ENCODE data around the gene ARHGEF26.
A peak's percentile ranks its signal among the peaks of the same experiment; 100 is the strongest.
"Not testable (repeated sequence)": the region's sequence is repeated elsewhere in the genome, so short reads cannot be mapped to it uniquely, and the experiment has no call there.

Gene ARHGEF26, protein sequence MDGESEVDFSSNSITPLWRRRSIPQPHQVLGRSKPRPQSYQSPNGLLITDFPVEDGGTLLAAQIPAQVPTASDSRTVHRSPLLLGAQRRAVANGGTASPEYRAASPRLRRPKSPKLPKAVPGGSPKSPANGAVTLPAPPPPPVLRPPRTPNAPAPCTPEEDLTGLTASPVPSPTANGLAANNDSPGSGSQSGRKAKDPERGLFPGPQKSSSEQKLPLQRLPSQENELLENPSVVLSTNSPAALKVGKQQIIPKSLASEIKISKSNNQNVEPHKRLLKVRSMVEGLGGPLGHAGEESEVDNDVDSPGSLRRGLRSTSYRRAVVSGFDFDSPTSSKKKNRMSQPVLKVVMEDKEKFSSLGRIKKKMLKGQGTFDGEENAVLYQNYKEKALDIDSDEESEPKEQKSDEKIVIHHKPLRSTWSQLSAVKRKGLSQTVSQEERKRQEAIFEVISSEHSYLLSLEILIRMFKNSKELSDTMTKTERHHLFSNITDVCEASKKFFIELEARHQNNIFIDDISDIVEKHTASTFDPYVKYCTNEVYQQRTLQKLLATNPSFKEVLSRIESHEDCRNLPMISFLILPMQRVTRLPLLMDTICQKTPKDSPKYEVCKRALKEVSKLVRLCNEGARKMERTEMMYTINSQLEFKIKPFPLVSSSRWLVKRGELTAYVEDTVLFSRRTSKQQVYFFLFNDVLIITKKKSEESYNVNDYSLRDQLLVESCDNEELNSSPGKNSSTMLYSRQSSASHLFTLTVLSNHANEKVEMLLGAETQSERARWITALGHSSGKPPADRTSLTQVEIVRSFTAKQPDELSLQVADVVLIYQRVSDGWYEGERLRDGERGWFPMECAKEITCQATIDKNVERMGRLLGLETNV

DNA sequence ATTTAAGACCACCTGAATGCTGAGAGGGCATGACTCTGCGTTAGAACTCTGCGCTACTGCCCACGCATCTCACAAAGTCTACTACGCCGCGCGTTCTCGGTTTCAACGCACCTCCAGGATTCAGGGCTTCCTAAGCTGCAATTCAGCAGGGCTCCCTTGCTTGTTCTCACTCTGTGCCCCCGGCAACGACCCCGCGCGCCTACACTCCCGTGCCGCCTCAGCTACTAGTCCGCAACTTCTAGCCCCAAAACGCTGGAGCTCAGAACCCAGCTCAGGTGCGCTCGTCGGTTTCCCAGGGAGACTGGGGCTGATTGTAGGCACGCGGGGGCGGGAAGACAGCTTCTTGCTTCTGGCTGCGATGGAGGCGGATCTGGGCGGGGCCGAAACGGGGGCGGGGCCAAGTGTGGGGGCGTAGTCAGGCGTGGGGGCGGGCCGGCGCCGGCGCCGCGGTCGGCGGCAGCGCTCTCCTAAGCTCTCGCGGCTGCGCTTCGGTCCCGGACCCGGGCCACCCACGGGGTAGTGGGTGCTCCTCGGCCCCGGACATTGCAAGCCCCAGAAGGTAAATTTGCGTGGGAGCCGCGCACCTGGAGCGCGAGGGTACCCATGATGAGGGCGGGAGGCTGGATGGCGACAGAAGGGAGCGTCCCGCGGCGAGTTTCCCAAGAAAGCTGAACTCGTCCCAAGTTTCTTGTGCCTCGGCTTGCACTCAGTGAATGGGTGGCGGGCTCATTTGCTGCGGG, at the start of gene ARHGEF26:
ARHGEF26 (plus strand) TSS at position 430 of the 740 bp plus-strand sequence. CDS start 603 bp downstream, outside the sequence.
- DNase-seq (ENCODE audit: low read depth in 2 of 2): peak; percentile 55 to 63

DNA sequence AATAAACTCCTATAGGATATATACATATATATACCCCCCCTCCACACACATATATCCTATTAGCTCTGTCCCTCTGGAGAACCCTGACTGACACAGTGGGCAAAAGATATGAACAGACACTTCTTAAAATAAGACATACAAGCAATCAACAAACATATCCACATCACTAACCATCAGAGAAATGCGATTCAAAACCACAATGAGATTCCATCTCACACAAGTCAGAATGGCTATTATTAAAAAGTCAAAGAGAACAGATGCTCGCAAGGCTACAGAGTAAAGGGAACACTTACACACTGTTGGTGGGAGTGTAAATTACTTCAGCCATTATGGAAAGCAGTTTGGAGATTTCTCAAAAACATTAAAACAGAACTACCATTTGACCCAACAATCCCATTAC, 46.2 kb upstream of the ARHGEF26 start:
- DNase-seq (ENCODE audit: low read depth in 2 of 2): no peak

DNA sequence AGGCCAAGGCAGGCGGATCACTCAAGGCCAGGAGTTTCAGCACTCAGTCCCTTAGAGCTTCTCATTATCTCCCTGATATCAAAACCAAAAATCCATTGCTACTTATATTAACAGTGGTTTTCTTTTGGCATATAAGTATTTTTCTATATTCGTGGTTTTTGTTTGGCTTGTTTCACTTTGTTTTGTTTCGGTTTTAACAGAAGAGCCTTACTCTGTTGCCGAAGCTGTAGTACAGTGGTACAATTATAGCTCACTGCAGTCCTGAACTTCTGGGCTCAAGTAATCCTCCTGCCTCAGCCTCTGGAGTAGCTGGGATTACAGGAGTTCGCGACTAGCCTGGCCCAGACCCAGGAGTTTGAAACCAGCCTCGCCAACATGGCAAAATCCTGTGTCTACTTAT, 42.5 kb upstream of the ARHGEF26 start:
- no peak for DNase-seq (ENCODE audit: low read depth in 2 of 2)

DNA sequence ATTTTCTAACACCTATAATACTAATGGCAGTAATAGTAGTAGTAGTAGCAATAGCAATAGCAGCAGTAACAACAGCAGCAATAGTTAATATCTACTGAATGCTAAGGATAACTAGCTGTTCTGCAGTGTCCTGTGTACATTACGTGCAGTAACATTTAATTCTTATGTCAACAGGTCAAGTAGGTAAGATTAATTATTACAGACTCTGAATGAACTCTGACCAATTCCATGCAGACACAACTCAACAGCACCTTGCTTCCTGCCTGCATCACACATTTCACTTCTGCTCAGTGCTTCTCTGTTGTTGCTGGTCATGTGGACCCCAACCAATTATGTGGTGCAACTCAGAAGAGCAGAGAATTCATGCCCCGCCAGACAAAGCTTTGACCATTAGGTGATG, 39.9 kb upstream of the ARHGEF26 start:
- no peak for DNase-seq (ENCODE audit: low read depth in 2 of 2)

DNA sequence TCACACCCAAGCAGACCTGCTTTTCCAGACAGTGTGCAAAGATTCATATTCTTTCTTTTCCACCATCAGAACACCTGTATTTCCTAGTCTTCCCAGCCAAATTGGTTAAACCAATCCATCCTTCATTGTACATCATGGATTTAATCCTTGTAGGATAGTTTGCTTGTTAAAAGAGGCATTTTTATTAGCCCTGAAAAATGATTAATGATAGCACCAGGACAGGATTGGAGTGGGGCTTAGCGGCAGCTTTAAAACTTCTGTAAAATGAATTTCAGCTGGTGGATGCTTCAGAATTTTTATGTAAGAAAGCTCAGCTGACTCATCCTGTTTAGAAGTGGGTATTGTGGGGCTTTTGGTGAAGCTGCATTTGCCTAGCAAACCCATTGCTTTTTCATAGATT, 36.1 kb upstream of the ARHGEF26 start:
- no peak for DNase-seq (ENCODE audit: low read depth in 2 of 2)

DNA sequence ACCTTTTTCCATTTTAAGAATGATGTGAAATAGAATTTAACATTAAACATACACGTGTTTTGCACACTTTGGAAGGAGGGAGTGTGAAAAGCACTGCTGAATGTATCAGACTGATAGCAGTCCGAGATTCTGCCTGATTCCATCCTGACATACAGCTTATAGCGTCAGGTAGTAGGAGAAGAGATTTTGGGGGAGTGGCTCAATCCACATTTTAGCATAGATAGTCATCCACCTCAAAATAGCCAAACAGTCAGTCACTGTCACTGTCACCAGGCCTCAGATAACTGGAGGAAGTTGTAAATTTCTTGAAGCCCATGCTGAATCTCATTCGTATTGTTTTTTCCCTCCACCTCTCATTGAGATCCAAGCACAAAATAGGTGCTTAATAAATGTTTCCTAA, 35.4 kb upstream of the ARHGEF26 start:
- no peak for DNase-seq (ENCODE audit: low read depth in 2 of 2)

DNA sequence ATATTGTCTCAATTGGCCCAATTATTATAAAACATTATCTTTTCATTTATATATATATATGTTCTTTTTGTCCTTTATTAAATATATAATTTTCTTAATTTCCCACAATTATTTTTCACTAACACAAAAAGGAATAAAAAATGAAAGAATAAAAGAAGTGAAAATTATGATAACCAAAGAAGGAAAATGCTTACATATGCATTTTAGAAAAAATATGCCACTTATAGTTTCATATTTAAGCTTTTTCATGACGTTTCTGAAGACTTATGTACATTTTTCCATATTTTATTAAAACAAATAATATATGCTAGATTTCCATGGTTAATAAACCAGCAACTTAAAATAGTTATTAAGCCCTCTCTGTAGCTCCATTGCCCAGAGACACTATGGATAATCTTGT, 34.9 kb upstream of the ARHGEF26 start:
- DNase-seq (ENCODE audit: low read depth in 2 of 2): no peak

DNA sequence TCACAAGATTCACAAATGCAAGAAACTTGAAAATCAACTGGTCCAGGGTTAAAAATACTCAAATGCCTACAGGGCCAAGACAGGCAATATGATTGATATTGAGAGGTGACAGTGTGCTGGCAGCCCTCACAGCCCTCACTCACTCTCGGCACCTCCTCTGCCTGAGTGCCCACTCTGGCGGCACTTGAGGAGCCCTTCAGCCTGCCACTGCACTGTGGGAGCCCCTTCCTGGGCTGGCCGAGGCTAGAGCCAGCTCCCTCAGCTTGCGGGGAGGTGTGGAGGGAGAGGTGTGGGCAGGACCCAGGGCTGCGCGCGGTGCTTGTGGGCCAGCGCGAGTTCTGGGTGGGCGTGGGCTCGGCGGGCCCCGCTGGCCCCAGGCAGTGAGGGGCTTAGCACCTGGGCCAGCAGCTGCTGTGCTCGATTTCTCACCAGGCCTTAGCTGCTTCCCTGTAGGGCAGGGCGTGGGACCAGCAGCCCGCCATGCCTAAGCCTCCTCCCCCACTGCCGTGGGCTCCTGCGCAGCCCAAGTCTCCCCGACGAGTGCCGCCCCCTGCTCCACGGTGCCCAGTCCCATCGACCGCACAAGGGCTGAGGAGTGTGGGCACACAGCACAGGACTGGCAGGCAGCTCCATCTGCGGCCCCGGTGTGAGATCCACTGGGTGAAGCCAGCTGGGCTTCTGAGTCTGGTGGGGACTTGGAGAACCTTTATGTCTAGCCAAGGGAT, 33.3 kb upstream of the ARHGEF26 start:
- DNase-seq (ENCODE audit: low read depth in 2 of 2): not testable (repeated sequence)

DNA sequence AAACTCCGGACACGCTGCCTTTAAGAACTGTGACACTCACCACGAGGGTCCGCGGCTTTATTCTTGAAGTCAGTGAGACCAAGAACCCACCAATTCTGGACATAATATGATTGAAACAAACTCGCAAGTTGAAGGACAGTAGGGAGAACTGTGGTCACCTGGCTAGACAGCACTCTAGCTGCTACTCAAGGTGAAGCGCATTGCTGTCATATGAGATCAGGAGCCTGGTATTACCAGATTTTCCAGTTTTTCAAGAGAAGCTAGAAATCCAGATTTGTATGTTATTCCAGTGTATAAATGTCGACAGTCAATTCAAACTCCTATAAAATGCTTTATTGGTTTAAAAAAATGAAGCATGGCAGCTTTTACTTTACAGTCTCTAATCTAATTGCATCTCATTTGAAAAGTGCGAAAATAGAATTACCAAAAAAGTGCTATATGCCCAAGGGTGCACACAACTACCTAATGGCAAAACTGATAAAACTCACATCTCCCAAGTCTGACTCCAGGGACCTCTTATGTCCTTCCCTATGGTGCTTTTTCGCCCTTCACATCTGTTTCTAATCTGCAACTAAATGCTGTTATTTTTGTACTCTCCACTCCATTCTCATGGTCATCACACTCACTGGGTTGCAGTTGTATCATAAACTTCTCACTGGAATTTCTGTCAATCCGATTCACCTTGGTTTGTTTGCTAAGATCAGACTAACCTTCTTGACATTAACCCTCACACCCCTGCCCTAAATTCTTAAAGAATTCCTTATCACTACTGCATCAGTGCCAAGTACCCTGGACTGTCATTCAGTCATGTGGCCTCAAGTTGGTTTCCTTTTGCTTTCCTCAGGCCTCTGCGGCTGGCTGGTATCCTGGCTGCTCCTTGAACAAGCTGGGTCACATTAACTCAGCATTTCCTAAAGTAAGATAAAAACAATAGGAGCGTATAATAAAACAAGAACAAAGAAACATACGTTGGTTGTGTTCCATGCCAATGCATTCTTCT, 31.5 kb upstream of the ARHGEF26 start:
- DNase-seq (ENCODE audit: low read depth in 2 of 2): no peak

DNA sequence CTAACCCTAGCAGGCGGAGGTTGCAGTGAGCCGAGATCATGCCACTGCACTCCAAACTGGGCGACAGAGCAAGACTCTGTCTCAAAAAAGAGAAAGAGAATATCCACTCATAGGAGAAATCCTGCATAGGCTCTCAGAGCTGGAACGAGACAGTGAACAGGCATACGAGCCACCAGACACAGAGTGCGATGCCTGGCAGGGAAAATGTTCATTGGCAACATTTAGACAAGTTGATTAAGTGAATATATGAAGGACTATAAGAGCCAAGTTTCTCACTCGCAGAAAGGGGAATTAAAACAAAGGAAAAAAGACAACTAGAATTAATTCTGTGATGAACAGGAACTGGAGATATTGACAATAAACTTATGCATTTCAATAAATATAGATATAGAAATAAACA, 27.1 kb upstream of the ARHGEF26 start:
- DNase-seq (ENCODE audit: low read depth in 2 of 2): no peak

DNA sequence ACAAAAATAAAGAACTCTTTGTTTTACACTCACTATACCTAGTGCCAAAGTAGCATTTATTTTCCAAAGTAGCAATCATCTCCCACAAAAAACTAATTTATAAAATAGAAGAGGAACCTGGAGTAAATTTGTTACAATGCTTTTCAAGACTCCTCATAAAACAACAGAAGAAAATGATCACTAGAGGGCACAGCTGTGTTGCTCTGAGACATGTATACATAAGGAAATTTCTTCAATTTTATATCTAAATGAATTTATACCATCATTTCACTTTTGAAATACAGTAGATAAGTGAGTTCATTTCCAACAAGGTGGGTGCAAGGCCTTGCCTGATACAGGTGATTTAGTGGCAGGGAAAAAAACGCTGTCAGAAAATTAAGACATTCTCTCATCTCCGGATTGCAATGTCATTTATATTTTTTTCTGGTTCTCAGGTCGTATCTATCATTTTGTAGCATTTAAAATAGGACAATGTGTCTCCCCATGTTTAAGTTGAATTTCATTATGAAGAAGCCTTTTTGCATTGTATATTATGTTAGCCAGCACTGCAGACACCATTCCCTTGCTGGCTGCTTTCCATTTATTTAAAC, 25.3 kb upstream of the ARHGEF26 start:
- no peak for DNase-seq (ENCODE audit: low read depth in 2 of 2)

DNA sequence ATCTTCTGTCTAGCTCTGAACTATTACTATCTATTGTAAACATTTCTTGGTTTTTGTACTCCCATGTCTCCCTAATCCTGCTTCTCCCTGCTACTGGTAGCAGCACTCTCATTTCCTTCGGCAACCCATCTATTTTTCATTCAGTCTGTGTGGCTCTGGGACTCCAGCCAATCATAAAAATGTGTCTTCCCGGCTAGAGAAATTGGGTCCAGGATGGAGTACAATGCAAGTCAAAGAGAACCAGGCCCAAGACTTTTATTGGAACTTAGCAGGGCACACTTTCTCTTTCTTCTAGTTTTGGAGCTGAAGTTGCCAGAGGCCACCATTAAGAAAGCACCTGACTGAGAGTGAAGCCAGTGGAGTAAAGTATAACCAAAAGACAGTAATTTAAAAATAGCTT, 22.8 kb upstream of the ARHGEF26 start:
- no peak for DNase-seq (ENCODE audit: low read depth in 2 of 2)

DNA sequence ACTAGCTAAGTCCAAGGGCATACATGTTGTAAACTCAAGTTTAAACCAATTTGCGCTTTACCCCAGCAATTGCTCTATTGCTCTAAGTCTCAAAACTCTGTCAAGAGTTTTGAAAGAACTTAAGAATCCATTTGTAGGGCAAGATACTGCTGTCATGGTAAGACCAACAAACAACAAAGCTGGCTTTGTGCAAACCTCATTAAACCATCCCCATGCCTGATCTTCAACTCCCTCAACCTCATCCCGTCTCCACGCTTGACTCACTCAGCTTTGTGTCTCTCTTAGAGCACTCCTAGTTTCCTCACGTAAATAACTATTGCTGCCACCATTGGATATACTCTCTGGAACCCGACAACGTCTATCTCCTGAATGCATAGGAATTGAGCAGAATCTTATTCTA, 20.6 kb upstream of the ARHGEF26 start:
- no peak for DNase-seq (ENCODE audit: low read depth in 2 of 2)

DNA sequence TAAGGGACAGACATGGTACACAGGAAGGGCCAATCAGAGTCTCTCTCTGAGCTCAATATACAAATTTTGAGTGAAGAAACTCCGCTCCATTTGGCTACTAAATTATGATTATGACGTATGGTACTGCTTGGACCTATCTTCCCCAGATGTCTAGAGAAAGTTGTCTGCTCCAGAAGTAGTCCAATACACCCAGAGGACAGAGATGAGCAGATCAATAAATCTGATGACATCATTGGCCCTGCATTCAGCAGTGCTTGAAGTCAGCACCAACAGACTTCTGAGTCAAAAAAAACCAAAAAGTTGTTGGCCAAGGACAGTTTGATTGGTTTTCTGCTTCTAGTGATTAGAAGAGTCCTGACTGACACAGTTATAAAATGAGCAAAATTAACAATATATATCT, 19.9 kb upstream of the ARHGEF26 start:
- DNase-seq (ENCODE audit: low read depth in 2 of 2): no peak

DNA sequence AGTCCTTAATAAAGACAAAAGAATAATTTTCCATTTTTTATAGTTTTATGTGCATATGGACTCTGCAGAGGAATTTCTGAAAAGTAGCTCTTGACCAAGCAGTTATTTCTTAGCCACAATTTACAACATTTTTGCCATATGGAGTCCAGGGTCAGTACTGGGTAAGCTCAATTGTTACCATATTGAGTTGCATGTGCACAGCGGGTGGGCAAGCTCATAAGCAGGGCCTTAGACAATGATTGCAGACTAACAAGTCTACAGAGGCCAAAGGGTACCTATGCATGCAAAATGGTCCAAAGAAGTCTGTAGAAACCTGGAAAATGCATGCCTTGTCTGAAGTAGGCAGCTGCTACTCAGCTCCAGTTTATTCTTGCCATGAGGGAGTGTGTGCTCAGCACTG, 19.0 kb upstream of the ARHGEF26 start:
- no peak for DNase-seq (ENCODE audit: low read depth in 2 of 2)

DNA sequence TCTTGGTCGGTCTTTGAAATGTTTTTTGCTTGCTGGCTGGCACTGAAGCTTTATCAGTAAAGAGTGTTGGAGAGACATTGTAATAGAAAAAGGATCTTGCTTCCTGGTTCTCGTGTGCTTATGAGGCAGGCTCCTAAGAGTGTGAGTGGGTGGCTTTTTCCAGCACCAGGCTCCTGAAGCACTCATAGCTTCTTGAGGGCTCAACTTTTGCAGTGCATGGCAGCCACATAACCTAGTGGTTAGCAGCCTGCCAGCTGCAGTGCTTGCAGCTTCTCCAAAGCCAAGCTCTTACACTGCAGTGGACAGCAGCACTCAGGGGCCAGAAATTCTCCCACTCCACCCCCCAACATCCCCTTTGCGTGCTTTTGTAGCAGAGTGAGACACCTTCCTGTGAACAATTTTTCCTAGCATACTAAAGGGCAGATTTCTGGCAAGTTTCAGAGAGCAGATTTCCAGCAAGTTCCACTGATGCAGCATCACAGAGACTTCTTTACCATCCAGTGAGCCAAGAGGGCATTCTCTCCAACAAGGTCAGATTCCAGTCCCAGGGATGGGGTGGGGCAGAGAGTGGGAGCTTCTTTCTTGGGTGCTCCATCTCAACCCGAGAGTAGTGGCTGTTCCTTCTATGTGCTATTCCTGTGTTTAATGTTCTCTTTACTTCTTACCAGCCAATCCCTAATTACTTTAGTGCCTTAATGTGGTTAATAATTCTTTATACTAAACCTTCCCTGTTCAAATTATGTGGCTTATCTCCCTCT, 15.8 kb upstream of the ARHGEF26 start:
- no peak for DNase-seq (ENCODE audit: low read depth in 2 of 2)

DNA sequence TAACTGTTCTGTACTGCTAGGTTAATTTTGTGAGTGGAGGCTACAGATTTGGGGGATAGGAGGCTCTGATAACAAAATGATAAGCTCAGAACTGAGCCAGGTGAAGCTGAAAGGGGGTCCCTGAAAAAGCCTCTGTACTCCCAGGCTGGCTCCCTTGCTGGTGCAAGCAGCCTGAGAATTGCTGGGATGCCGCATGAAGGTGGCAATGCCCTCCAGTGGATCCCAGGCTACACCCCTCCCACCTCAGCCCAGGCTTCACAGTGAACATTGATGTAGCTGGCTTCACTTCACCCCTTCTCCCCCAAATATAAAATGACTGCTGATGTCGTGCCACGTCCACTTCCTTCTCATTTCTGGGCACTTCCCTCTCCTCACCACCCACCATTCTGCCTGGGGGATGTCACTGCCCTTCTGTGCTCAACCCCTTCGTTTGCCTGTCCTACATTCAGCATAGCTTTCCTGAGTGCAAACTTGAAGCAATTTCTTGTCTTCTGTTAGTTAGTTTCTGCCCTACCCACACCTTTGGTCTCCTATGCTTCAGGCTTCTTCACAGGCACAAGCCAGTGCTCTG, 9.7 kb upstream of the ARHGEF26 start:
- DNase-seq (ENCODE audit: low read depth in 2 of 2): no peak

DNA sequence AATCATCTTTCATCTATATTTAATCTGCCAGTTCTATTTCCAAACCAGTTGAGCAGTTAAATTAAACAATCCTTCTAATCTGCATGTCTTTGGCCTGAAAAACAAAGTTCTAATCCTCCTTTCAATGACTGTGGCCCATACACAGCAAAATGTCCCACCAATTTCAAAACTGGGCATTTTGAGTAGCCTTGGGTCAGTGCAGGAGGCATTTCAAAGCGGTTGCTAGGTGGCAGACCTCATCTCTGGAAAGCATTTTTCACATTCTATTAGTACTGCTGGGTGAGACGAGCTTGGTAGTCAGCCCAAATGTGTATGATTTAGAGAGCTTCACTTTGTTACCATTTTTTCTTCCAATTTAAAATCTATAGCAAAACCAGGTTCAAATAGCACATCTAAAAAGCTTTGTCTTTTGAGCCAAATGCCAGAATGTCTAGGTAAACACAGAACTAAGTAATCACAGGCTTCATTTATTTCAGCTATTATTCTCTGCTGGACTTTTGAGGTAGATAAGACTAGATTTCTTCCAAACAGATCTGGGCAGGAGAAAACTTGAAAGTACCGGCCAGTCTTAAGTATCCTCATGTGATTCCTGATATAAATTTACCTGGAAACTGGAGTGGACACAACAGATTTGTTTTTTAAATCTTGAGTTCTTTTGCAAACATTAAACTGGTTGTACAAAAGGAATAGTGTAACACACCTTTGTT, 8.9 kb upstream of the ARHGEF26 start:
- DNase-seq (ENCODE audit: low read depth in 2 of 2): no peak
